SK-N-SH treated with all-trans-retinoic acid at 6 μM for 48 hours (cell line): ENCODE data around the gene PRRT1.

Experiments used
- ARNTL ChIP-seq: fragments of 450-650 bp; formaldehyde crosslinking; IDR thresholded peaks from 2 replicates; pipeline ENCODE4 v1.5.0; 2020; ENCODE audit warnings: low read depth, mild to moderate bottlenecking, moderate library complexity, borderline replicate concordance
- BACH2 ChIP-seq: fragments of 250-450 bp; sonication (Bioruptor Pico); IDR thresholded peaks from 2 replicates; pipeline ENCODE4 v1.9.0; 2021; ENCODE audit warnings: mild to moderate bottlenecking, borderline replicate concordance
- CSDC2 ChIP-seq: fragments of 250-450 bp; sonication (Bioruptor Pico); IDR thresholded peaks from 2 replicates; pipeline ENCODE4 v1.5.0; 2020; ENCODE audit warnings: mild to moderate bottlenecking, moderate library complexity
- CSRNP3 ChIP-seq: fragments of 250-450 bp; sonication (Bioruptor Pico); IDR thresholded peaks from 2 replicates; pipeline ENCODE4 v1.5.1; 2021; ENCODE audit warnings: mild to moderate bottlenecking, moderate library complexity
- ESRRG ChIP-seq: fragments of 250-450 bp; sonication (Bioruptor Pico); IDR thresholded peaks from 2 replicates; pipeline ENCODE4 v1.6.1; 2021; ENCODE audit warnings: mild to moderate bottlenecking
- OSR1 ChIP-seq: fragments of 250-450 bp; sonication (Bioruptor Pico); IDR thresholded peaks from 2 replicates; pipeline ENCODE4 v1.8.0; 2022; ENCODE audit warnings: moderate library complexity, mild to moderate bottlenecking, inconsistent platforms
- PATZ1 ChIP-seq: fragments of 250-450 bp; sonication (Bioruptor Pico); IDR thresholded peaks from 2 replicates; pipeline ENCODE4 v1.8.0; 2020; ENCODE audit warnings: mild to moderate bottlenecking, moderate library complexity, borderline replicate concordance
- PPARA ChIP-seq: fragments of 250-450 bp; sonication (Bioruptor Pico); IDR thresholded peaks from 2 replicates; pipeline ENCODE4 v1.5.0; 2020; ENCODE audit warnings: mild to moderate bottlenecking, borderline replicate concordance
- RARB ChIP-seq: fragments of 250-450 bp; sonication (Bioruptor Pico); IDR thresholded peaks from 2 replicates; pipeline ENCODE4 v1.8.0; 2021; ENCODE audit warnings: mild to moderate bottlenecking, moderate library complexity
- TCF4 ChIP-seq: fragments of 250-450 bp; sonication (Bioruptor Pico); IDR thresholded peaks from 2 replicates; pipeline ENCODE4 v1.8.0; 2021; ENCODE audit warnings: mild to moderate bottlenecking, moderate library complexity, borderline replicate concordance
- TOX ChIP-seq: fragments of 250-450 bp; sonication (Bioruptor Pico); IDR thresholded peaks from 2 replicates; pipeline ENCODE4 v1.8.0; 2021; ENCODE audit warnings: mild to moderate bottlenecking, moderate library complexity, borderline replicate concordance
- ZC3H10 ChIP-seq: fragments of 250-450 bp; sonication (Bioruptor Pico); IDR thresholded peaks from 2 replicates; pipeline ENCODE4 v1.5.1; 2021; ENCODE audit warnings: mild to moderate bottlenecking, moderate library complexity
- ZFP3 ChIP-seq: fragments of 250-450 bp; sonication (Bioruptor Pico); IDR thresholded peaks from 2 replicates; pipeline ENCODE4 v1.5.0; 2020; ENCODE audit warnings: mild to moderate bottlenecking, moderate library complexity
- ZFP30 ChIP-seq: fragments of 450-650 bp; formaldehyde crosslinking; IDR thresholded peaks from 2 replicates; pipeline ENCODE4 v1.5.0; 2022; ENCODE audit warnings: mild to moderate bottlenecking, moderate library complexity

GRCh38 chr6:32149932-32150870 lies 1.5 kb downstream of the PRRT1 start:
- TF ChIP-seq OSR1 (CRISPR knock-in tag): no peak
- no peak for TF ChIP-seq CSRNP3 (CRISPR knock-in tag)
- TF ChIP-seq TCF4: no peak
- TF ChIP-seq RARB (CRISPR knock-in tag): no peak
- TF ChIP-seq PATZ1 (CRISPR knock-in tag): no peak
- no peak for TF ChIP-seq CSDC2
- no peak for TF ChIP-seq BACH2 (CRISPR knock-in tag)
- no peak for TF ChIP-seq ARNTL (CRISPR knock-in tag)
- no peak for TF ChIP-seq ZC3H10 (CRISPR knock-in tag)
- no peak for TF ChIP-seq ZFP30
- no peak for TF ChIP-seq ESRRG (CRISPR knock-in tag)
- TF ChIP-seq TOX: no peak
- TF ChIP-seq PPARA (CRISPR knock-in tag): no peak
- no peak for TF ChIP-seq ZFP3 (CRISPR knock-in tag)
